ENCODE measurements around the gene PLOD1. TPM values are rescaled to one million over a fixed set of nuclear protein-coding genes. Genes with fewer than 3 reads are reported as not detected.

Gene PLOD1
- total and polyA plus RNA-seq, 2 donors (not counting 1 experiment from before 2014, with no cell fraction given) = 210 to 278 TPM

- Histone ChIP-seq H3K4me3 (replicated peaks in 1 of 4; ENCODE audit: control extremely low read depth in 1 of 4, insufficient read depth in 1 of 4, low read depth in 3 of 4, low read length in 4 of 4) (no peak overlapping the region), H2AFZ (ENCODE audit: low read length) (no peak overlapping the region), H4K20me1 (ENCODE audit: control insufficient read depth, extremely low read depth, insufficient read depth, low read length) (no peaks in the 10 kb centered on the region), H3K4me1 (ENCODE audit: control insufficient read depth, extremely low read depth, insufficient read depth, low read length) (no peaks in the 10 kb centered on the region), H3K9ac (ENCODE audit: insufficient read depth, low read length) (no peak overlapping the region), H3K27ac (ENCODE audit: insufficient read depth, low read length) (no peak overlapping the region), H3K9me3 (ENCODE audit: control insufficient read depth, insufficient read depth, low read depth, low read length) (no peaks in the 10 kb centered on the region), H3K79me2 (ENCODE audit: control insufficient read depth, insufficient read depth, low read length) (peaks cover 1% of the 10 kb centered on the region), H3K4me2 (ENCODE audit: extremely low read depth, insufficient read depth, low read length) (no peak overlapping the region), H3K36me3 (ENCODE audit: control insufficient read depth, insufficient read depth, low read length) (peaks cover 16% of the 10 kb centered on the region), H3K27me3 (ENCODE audit: control insufficient read depth, insufficient read depth, low read length) (no peaks in the 10 kb centered on the region)
- TF ChIP-seq EZH2 (IDR thresholded peaks at IDR 0.05; ENCODE audit: low read length, missing control alignments) = no peak
- TF ChIP-seq, protein P1, sequence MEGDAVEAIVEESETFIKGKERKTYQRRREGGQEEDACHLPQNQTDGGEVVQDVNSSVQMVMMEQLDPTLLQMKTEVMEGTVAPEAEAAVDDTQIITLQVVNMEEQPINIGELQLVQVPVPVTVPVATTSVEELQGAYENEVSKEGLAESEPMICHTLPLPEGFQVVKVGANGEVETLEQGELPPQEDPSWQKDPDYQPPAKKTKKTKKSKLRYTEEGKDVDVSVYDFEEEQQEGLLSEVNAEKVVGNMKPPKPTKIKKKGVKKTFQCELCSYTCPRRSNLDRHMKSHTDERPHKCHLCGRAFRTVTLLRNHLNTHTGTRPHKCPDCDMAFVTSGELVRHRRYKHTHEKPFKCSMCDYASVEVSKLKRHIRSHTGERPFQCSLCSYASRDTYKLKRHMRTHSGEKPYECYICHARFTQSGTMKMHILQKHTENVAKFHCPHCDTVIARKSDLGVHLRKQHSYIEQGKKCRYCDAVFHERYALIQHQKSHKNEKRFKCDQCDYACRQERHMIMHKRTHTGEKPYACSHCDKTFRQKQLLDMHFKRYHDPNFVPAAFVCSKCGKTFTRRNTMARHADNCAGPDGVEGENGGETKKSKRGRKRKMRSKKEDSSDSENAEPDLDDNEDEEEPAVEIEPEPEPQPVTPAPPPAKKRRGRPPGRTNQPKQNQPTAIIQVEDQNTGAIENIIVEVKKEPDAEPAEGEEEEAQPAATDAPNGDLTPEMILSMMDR (conservative IDR thresholded peaks at IDR 0.05 in 1 of 2, IDR thresholded peaks at IDR 0.05 in 1 of 2; ENCODE audit: low read depth in 1 of 2, low read length in 2 of 2) = no peak
- no peak for DNase-seq (ENCODE audit: low read depth in 2 of 2)
These were observed 12.1 kb downstream of the PLOD1 start for GRCh38 chr1:11946647-11947046.

- no peak for TF ChIP-seq EZH2 (IDR thresholded peaks at IDR 0.05; ENCODE audit: low read length, missing control alignments)
- TF ChIP-seq, protein P1 (conservative IDR thresholded peaks at IDR 0.05 in 1 of 2, IDR thresholded peaks at IDR 0.05 in 1 of 2; ENCODE audit: low read depth in 1 of 2, low read length in 2 of 2) = no peak
- Histone ChIP-seq H3K9me3 (ENCODE audit: control insufficient read depth, insufficient read depth, low read depth, low read length) (no peaks in the 10 kb centered on the region), H3K9ac (ENCODE audit: insufficient read depth, low read length) (no peak overlapping the region), H3K27me3 (ENCODE audit: control insufficient read depth, insufficient read depth, low read length) (no peaks in the 10 kb centered on the region), H2AFZ (ENCODE audit: low read length) (no peak overlapping the region), H4K20me1 (ENCODE audit: control insufficient read depth, extremely low read depth, insufficient read depth, low read length) (no peaks in the 10 kb centered on the region), H3K4me3 (replicated peaks in 1 of 4; ENCODE audit: control extremely low read depth in 1 of 4, insufficient read depth in 1 of 4, low read depth in 3 of 4, low read length in 4 of 4) (no peak overlapping the region), H3K27ac (ENCODE audit: insufficient read depth, low read length) (no peak overlapping the region), H3K36me3 (ENCODE audit: control insufficient read depth, insufficient read depth, low read length) (peaks cover 16% of the 10 kb centered on the region), H3K79me2 (ENCODE audit: control insufficient read depth, insufficient read depth, low read length) (no peaks in the 10 kb centered on the region), H3K4me2 (ENCODE audit: extremely low read depth, insufficient read depth, low read length) (no peak overlapping the region), H3K4me1 (ENCODE audit: control insufficient read depth, extremely low read depth, insufficient read depth, low read length) (no peaks in the 10 kb centered on the region)
- no peak for DNase-seq (ENCODE audit: low read depth in 2 of 2)
These were observed 14.4 kb downstream of the PLOD1 start for GRCh38 chr1:11948822-11949458.

DNA sequence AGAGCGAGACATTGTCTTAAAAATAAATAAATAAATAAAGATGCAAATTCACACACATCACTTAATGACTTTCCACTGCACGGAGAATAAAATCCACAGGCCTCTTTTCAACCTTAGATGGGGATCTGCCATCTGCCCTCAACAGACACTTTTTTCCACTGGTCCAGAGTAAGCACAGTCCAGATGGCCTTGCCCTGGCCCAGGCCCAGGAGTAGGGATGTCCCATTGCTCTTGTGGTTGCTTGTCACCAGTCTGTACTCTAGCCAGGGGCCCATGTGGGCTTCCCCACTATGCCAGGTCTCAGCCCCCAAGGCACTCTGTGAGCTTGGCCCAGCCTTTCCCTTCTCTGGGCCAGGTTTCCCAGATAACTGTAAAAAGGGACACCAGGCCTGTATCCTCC is 17.4 kb downstream of the PLOD1 start:
- Histone ChIP-seq H2AFZ (ENCODE audit: low read length) (no peak overlapping the region), H3K36me3 (ENCODE audit: control insufficient read depth, insufficient read depth, low read length) (peaks cover 21% of the 10 kb centered on the region), H3K4me3 (replicated peaks in 1 of 4; ENCODE audit: control extremely low read depth in 1 of 4, insufficient read depth in 1 of 4, low read depth in 3 of 4, low read length in 4 of 4) (no peak overlapping the region), H3K9me3 (ENCODE audit: control insufficient read depth, insufficient read depth, low read depth, low read length) (no peaks in the 10 kb centered on the region), H3K9ac (ENCODE audit: insufficient read depth, low read length) (no peak overlapping the region), H3K27me3 (ENCODE audit: control insufficient read depth, insufficient read depth, low read length) (no peaks in the 10 kb centered on the region), H3K79me2 (ENCODE audit: control insufficient read depth, insufficient read depth, low read length) (no peaks in the 10 kb centered on the region), H3K27ac (ENCODE audit: insufficient read depth, low read length) (no peak overlapping the region), H3K4me2 (ENCODE audit: extremely low read depth, insufficient read depth, low read length) (no peak overlapping the region), H3K4me1 (ENCODE audit: control insufficient read depth, extremely low read depth, insufficient read depth, low read length) (no peaks in the 10 kb centered on the region), H4K20me1 (ENCODE audit: control insufficient read depth, extremely low read depth, insufficient read depth, low read length) (no peaks in the 10 kb centered on the region)
- no peak for DNase-seq (ENCODE audit: low read depth in 2 of 2)
- TF ChIP-seq, protein P1 (conservative IDR thresholded peaks at IDR 0.05 in 1 of 2, IDR thresholded peaks at IDR 0.05 in 1 of 2; ENCODE audit: low read depth in 1 of 2, low read length in 2 of 2) = no peak
